HG02759 (cell line): ENCODE data around the gene TOMM40.
"Not testable (repeated sequence)": the region's sequence is repeated elsewhere in the genome, so short reads cannot be mapped to it uniquely, and the experiment has no call there.

ENCODE experiments used
- ATAC-seq: cut with Tn5 transposase; IDR thresholded peaks from one replicate; pipeline ENCODE4 v1.9.1; 2021; ENCODE audit warnings: mild to moderate bottlenecking, moderate library complexity; ENCODE audit not compliant: unreplicated experiment

Gene TOMM40

GRCh38 chr19:44869733-44870470 lies 21.2 kb upstream of the TOMM40 start:
- ATAC-seq, result no peak

GRCh38 chr19:44871809-44872208 lies 19.2 kb upstream of the TOMM40 start:
- ATAC-seq, result no peak

- ATAC-seq, result no peak
Observed at GRCh38 chr19:44872661-44873060, 18.4 kb upstream of the TOMM40 start.

GRCh38 chr19:44874317-44874716 lies 16.7 kb upstream of the TOMM40 start:
- no peak for ATAC-seq

GRCh38 chr19:44875666-44876451 lies 15.2 kb upstream of the TOMM40 start:
- ATAC-seq, result no peak

- no peak for ATAC-seq
Observed at GRCh38 chr19:44876930-44877535, 14.0 kb upstream of the TOMM40 start.

- ATAC-seq, result no peak
Observed at GRCh38 chr19:44878120-44878865, 12.8 kb upstream of the TOMM40 start.

- no peak for ATAC-seq
Observed at GRCh38 chr19:44879309-44880065, 11.6 kb upstream of the TOMM40 start.

GRCh38 chr19:44882063-44882462 lies 9.0 kb upstream of the TOMM40 start:
- ATAC-seq, result no peak

- ATAC-seq, result not testable (repeated sequence)
Observed at GRCh38 chr19:44882619-44883397, 8.2 kb upstream of the TOMM40 start.

GRCh38 chr19:44883922-44884321 lies 7.1 kb upstream of the TOMM40 start:
- ATAC-seq, result no peak

GRCh38 chr19:44884566-44884965 lies 6.5 kb upstream of the TOMM40 start:
- ATAC-seq, result no peak

- no peak for ATAC-seq
Observed at GRCh38 chr19:44886141-44886540, 4.9 kb upstream of the TOMM40 start.

- ATAC-seq, result no peak
Observed at GRCh38 chr19:44887648-44888047, 3.4 kb upstream of the TOMM40 start.

- not testable (repeated sequence) for ATAC-seq
Observed at GRCh38 chr19:44888335-44888734, 2.7 kb upstream of the TOMM40 start.

- no peak for ATAC-seq
Observed at GRCh38 chr19:44889830-44890365, 1.2 kb upstream of the TOMM40 start.

- peak; percentile 82 for ATAC-seq
Observed at GRCh38 chr19:44890366-44891015, 563 bp upstream of the TOMM40 start.

- no peak for ATAC-seq
Observed at GRCh38 chr19:44892932-44893331, 1.9 kb downstream of the TOMM40 start.
